GM18505 (cell line): ENCODE data around the gene PLCL2.

Experiments
- ATAC-seq: cut with Tn5 transposase; IDR thresholded peaks from one replicate; pipeline ENCODE4 v1.9.1; 2021; ENCODE audit not compliant: unreplicated experiment
- POLR2A ChIP-seq: IDR thresholded peaks from 4 replicates; pipeline ENCODE4 v1.6.1; 2011; ENCODE audit warnings: borderline replicate concordance; ENCODE audit not compliant: insufficient read depth, insufficient read length; ENCODE audit errors: extremely low read depth

Gene PLCL2

GRCh38 chr3:17055374-17056276 lies 170.9 kb downstream of the PLCL2 start:
- no peak for ATAC-seq
- TF ChIP-seq POLR2A = no peak

- no peak for TF ChIP-seq POLR2A
- ATAC-seq = no peak
Measured at GRCh38 chr3:17057321-17057720, 172.6 kb downstream of the PLCL2 start.

GRCh38 chr3:17059989-17060550 lies 175.3 kb downstream of the PLCL2 start:
- ATAC-seq = no peak
- no peak for TF ChIP-seq POLR2A

- ATAC-seq = no peak
- TF ChIP-seq POLR2A = no peak
Measured at GRCh38 chr3:17061005-17061404, 176.2 kb downstream of the PLCL2 start.

- no peak for ATAC-seq
- no peak for TF ChIP-seq POLR2A
Measured at GRCh38 chr3:17062736-17063135, 178.0 kb downstream of the PLCL2 start.

- no peak for ATAC-seq
- TF ChIP-seq POLR2A = no peak
Measured at GRCh38 chr3:17063596-17063995, 178.8 kb downstream of the PLCL2 start.

GRCh38 chr3:17065315-17065714 lies 180.6 kb downstream of the PLCL2 start:
- TF ChIP-seq POLR2A = no peak
- no peak for ATAC-seq

GRCh38 chr3:17065881-17066280 lies 181.1 kb downstream of the PLCL2 start:
- TF ChIP-seq POLR2A = no peak
- ATAC-seq = no peak

GRCh38 chr3:17069754-17070153 lies 185.0 kb downstream of the PLCL2 start:
- TF ChIP-seq POLR2A = no peak
- ATAC-seq = no peak

GRCh38 chr3:17070161-17070959 lies 185.6 kb downstream of the PLCL2 start:
- no peak for TF ChIP-seq POLR2A
- ATAC-seq = no peak

GRCh38 chr3:17074559-17074958 lies 189.8 kb downstream of the PLCL2 start:
- TF ChIP-seq POLR2A = no peak
- ATAC-seq = no peak

- no peak for ATAC-seq
- TF ChIP-seq POLR2A = no peak
Measured at GRCh38 chr3:17075358-17075757, 190.6 kb downstream of the PLCL2 start.

GRCh38 chr3:17075907-17076306 lies 191.2 kb downstream of the PLCL2 start:
- no peak for ATAC-seq
- TF ChIP-seq POLR2A = no peak

- no peak for TF ChIP-seq POLR2A
- ATAC-seq = no peak
Measured at GRCh38 chr3:17076940-17077605, 192.3 kb downstream of the PLCL2 start.

GRCh38 chr3:17077606-17078005 lies 192.9 kb downstream of the PLCL2 start:
- no peak for ATAC-seq
- no peak for TF ChIP-seq POLR2A
